Astrocyte (in vitro differentiated cells and primary cell): ENCODE measurements around the gene CSPG5. TPM values are rescaled to one million over a fixed set of nuclear protein-coding genes. Genes with fewer than 3 reads are reported as not detected.

Experiments used
- DNase-seq: peaks from one replicate; pipeline ENCODE4 v3.0.0-alpha.2; 2010; ENCODE audit warnings: low read depth
- FAIRE-seq: peaks from 2 replicates; lab custom pipeline; 2011; peaks lifted over from hg19 to GRCh38; lab: Jason Lieb, UNC
- H2AFZ ChIP-seq: 2 replicates; pipeline ENCODE4 v1.6.0; 2012; ENCODE audit warnings: low read depth, low read length, inconsistent platforms
- H3K27ac ChIP-seq: 2 replicates; pipeline ENCODE4 v1.5.1; 2011; ENCODE audit warnings: low read depth, low read length, inconsistent platforms
- H3K27me3 ChIP-seq: 2 replicates; pipeline ENCODE4 v1.6.0; 2011; ENCODE audit warnings: low read length, inconsistent platforms; ENCODE audit not compliant: insufficient read depth
- H3K36me3 ChIP-seq: 2 replicates; pipeline ENCODE4 v1.5.1; 2011; ENCODE audit warnings: low read length, inconsistent platforms; ENCODE audit not compliant: insufficient read depth
- H3K4me1 ChIP-seq: 2 replicates; pipeline ENCODE4 v1.5.1; 2011; ENCODE audit warnings: low read length, inconsistent platforms; ENCODE audit not compliant: insufficient read depth
- H3K4me2 ChIP-seq: 2 replicates; pipeline ENCODE4 v1.6.0; 2012; ENCODE audit warnings: low read length, inconsistent platforms
- H3K4me3 ChIP-seq: 2 replicates; pipeline ENCODE4 v1.5.1; 2011; ENCODE audit warnings: low read depth, mild to moderate bottlenecking, low read length, inconsistent platforms; ENCODE audit not compliant: insufficient read depth
- H3K79me2 ChIP-seq: 2 replicates; pipeline ENCODE4 v1.6.0; 2012; ENCODE audit warnings: mild to moderate bottlenecking, low read length, inconsistent platforms; ENCODE audit not compliant: insufficient read depth
- H3K9ac ChIP-seq: 2 replicates; pipeline ENCODE4 v1.6.0; 2012; ENCODE audit warnings: mild to moderate bottlenecking, low read length, inconsistent platforms
- H3K9me3 ChIP-seq: 2 replicates; pipeline ENCODE4 v1.5.1; 2012; ENCODE audit warnings: low read depth, mild to moderate bottlenecking, low read length, inconsistent platforms; ENCODE audit not compliant: insufficient read depth
- H4K20me1 ChIP-seq: 2 replicates; pipeline ENCODE4 v1.6.0; 2012; ENCODE audit warnings: low read length, inconsistent platforms; ENCODE audit not compliant: insufficient read depth
- H3K27ac Mint-ChIP-seq: one replicate; pipeline ENCODE4 v1.8.0; 2021; ENCODE audit warnings: mild to moderate bottlenecking, mixed read lengths; ENCODE audit not compliant: unreplicated experiment
- H3K27me3 Mint-ChIP-seq: one replicate; pipeline ENCODE4 v1.8.0; 2021; ENCODE audit warnings: low read depth, mixed read lengths; ENCODE audit not compliant: unreplicated experiment
- H3K36me3 Mint-ChIP-seq: one replicate; pipeline ENCODE4 v1.8.0; 2021; ENCODE audit warnings: low read depth, mixed read lengths; ENCODE audit not compliant: unreplicated experiment
- H3K4me1 Mint-ChIP-seq: one replicate; pipeline ENCODE4 v1.8.0; 2021; ENCODE audit warnings: low read depth, mixed read lengths; ENCODE audit not compliant: unreplicated experiment
- H3K4me3 Mint-ChIP-seq: one replicate; pipeline ENCODE4 v1.8.0; 2021; ENCODE audit warnings: mild to moderate bottlenecking, moderate library complexity, mixed read lengths; ENCODE audit not compliant: unreplicated experiment
- H3K9me3 Mint-ChIP-seq: one replicate; pipeline ENCODE4 v1.8.0; 2021; ENCODE audit warnings: mild to moderate bottlenecking, mixed read lengths; ENCODE audit not compliant: unreplicated experiment
- CTCF ChIP-seq: IDR thresholded peaks from 2 replicates; pipeline ENCODE4 v1.5.1; 2011; ENCODE audit warnings: low read depth, mild to moderate bottlenecking, inconsistent platforms, low read length, moderate library complexity; ENCODE audit not compliant: insufficient read depth
- EZH2 ChIP-seq: IDR thresholded peaks from 2 replicates; pipeline ENCODE4 v1.6.1; 2012; ENCODE audit warnings: mild to moderate bottlenecking, low read length, inconsistent platforms; ENCODE audit not compliant: insufficient read depth
- total RNA-seq: library from RNA; stranded (reverse); gene quantifications from 2 replicates; pipeline ENCODE4 v1.2.1, GENCODE V29; 2021

The CSPG5 gene
- total RNA-seq, 1 donor from 2014 or later: 1.2 TPM

GRCh38 chr3:47583320-47584075 is 4.8 kb upstream of the CSPG5 start:
- H4K20me1 ChIP-seq: peaks cover 25% of the 10 kb centered on the region
- peaks cover 12% of the 10 kb centered on the region for H3K4me1 Mint-ChIP-seq
- H3K4me3 ChIP-seq: no peak overlapping the region
- no peak overlapping the region for H3K27ac ChIP-seq
- no peak for DNase-seq
- peaks cover 29% of the 10 kb centered on the region for H3K36me3 Mint-ChIP-seq
- H3K4me2 ChIP-seq: no peak overlapping the region
- peaks cover 14% of the 10 kb centered on the region for H3K27me3 ChIP-seq
- no peak for TF ChIP-seq EZH2
- no peak for TF ChIP-seq CTCF
- H3K9me3 ChIP-seq: no peaks in the 10 kb centered on the region
- no peak for FAIRE-seq
- no peaks in the 10 kb centered on the region for H3K79me2 ChIP-seq
- H3K4me1 ChIP-seq: no peaks in the 10 kb centered on the region
- peaks cover 4% of the 10 kb centered on the region for H3K27me3 Mint-ChIP-seq
- H3K9me3 Mint-ChIP-seq: no peaks in the 10 kb centered on the region
- H3K4me3 Mint-ChIP-seq: no peak overlapping the region
- H3K9ac ChIP-seq: no peak overlapping the region
- H3K27ac Mint-ChIP-seq: no peak overlapping the region
- H2AFZ ChIP-seq: no peak overlapping the region
- peaks cover 21% of the 10 kb centered on the region for H3K36me3 ChIP-seq

GRCh38 chr3:47581835-47582234 is 3.2 kb upstream of the CSPG5 start:
- Histone ChIP-seq H3K4me1 (no peaks in the 10 kb centered on the region), H3K9ac (no peak overlapping the region), H4K20me1 (peaks cover 22% of the 10 kb centered on the region), H3K9me3 (no peaks in the 10 kb centered on the region), H3K27ac (no peak overlapping the region), H3K27me3 (peaks cover 20% of the 10 kb centered on the region), H3K79me2 (no peaks in the 10 kb centered on the region), H3K4me2 (no peak overlapping the region), H3K36me3 (peaks cover 14% of the 10 kb centered on the region), H3K4me3 (no peak overlapping the region), H2AFZ (no peak overlapping the region)
- H3K9me3 Mint-ChIP-seq: no peaks in the 10 kb centered on the region
- peaks cover 8% of the 10 kb centered on the region for H3K27me3 Mint-ChIP-seq
- peaks cover 5% of the 10 kb centered on the region for H3K4me1 Mint-ChIP-seq
- H3K36me3 Mint-ChIP-seq: peaks cover 21% of the 10 kb centered on the region
- FAIRE-seq (no peak), DNase-seq (no peak)
- no peak overlapping the region for H3K4me3 Mint-ChIP-seq
- TF ChIP-seq CTCF: no peak
- TF ChIP-seq EZH2: no peak
- H3K27ac Mint-ChIP-seq: no peak overlapping the region

GRCh38 chr3:47581422-47581821 is 2.8 kb upstream of the CSPG5 start:
- H3K36me3 ChIP-seq: peaks cover 11% of the 10 kb centered on the region
- no peaks in the 10 kb centered on the region for H3K79me2 ChIP-seq
- no peak for FAIRE-seq
- no peak for DNase-seq
- H3K4me1 Mint-ChIP-seq: peaks cover 2% of the 10 kb centered on the region
- H3K27me3 ChIP-seq: peaks cover 20% of the 10 kb centered on the region
- peaks cover 11% of the 10 kb centered on the region for H3K27me3 Mint-ChIP-seq
- H3K36me3 Mint-ChIP-seq: peaks cover 21% of the 10 kb centered on the region
- no peaks in the 10 kb centered on the region for H3K9me3 Mint-ChIP-seq
- no peak for TF ChIP-seq CTCF
- TF ChIP-seq EZH2: no peak
- H4K20me1 ChIP-seq: peaks cover 22% of the 10 kb centered on the region
- H3K27ac Mint-ChIP-seq: no peak overlapping the region
- no peak overlapping the region for H3K9ac ChIP-seq
- no peak overlapping the region for H3K4me2 ChIP-seq
- no peaks in the 10 kb centered on the region for H3K9me3 ChIP-seq
- H3K27ac ChIP-seq: no peak overlapping the region
- no peaks in the 10 kb centered on the region for H3K4me1 ChIP-seq
- no peak overlapping the region for H2AFZ ChIP-seq
- H3K4me3 Mint-ChIP-seq: no peak overlapping the region
- no peak overlapping the region for H3K4me3 ChIP-seq
